Purkinje cell (primary cell): ENCODE data around the gene ID4. TPM values are rescaled to one million over a fixed set of nuclear protein-coding genes. Genes with fewer than 3 reads are reported as not detected.

ENCODE experiments used
- polyA plus RNA-seq: library from polyadenylated mRNA; unstranded; fragments of >200 nt; fragmentation: Nextera tagmentation; gene quantifications from 2 replicates; pipeline ENCODE4 v1.2.1, GENCODE V29; 2014

The ID4 gene
- 13.1 and 19.0 TPM in 2 replicates for polyA plus RNA-seq

DNA sequence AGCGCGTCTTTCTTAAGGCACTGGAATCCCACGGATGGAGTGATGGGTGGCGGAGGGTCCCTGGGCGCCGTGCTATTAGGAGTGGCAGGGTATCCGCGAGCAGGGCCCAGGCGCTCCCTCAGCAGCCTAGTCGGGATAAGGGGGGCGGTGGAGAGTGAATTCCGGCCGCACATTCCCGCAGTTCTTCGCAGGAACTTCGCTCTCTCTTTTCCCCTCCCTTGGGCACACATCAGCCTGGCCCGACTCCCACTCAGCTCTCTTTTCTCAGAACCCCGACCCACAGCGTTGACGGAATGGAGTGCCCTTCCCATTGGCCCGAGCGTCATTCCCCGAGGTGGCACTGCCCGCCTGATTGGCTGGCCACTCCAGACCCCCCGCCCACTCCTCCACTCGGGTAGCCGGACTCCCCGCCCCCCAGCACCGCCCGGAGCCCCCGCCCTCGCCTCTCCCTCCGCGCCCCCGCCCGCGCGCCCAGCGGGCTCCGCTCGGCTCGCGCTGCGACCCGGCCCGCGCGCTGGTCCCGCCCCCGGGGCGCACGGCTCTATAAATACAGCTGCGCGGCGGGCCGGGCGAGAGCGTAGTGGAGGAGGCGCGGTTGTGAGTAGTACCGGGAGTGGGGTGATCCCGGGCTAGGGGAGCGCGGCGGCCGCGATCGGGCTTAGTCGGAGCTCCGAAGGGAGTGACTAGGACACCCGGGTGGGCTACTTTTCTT, at the start of gene ID4:
TSS of gene ID4 (plus strand) at position 572 of the 712 bp plus-strand sequence. CDS start 385 bp downstream, outside the sequence.

